ENCODE measurements around the gene MNAT1.

Gene MNAT1

DNA sequence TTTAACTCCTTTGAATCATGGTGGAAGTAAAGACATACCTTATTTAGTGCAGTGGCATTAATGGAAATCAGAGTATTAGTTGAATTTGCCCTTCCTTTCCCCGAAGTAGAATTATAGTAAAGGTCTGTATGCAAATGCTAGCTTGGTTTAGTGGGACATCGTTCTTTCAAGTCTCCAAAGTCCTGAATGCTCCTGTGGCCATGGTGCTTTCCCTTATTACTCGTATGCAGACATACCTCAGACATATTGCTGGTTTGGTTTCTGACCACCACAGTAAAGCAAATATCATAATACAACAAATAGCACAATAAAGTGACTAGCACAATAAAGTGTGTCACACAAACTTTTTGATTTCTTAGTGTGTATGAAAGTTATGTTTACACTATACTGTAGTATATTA, 52.3 kb downstream of the MNAT1 start:
- TF ChIP-seq, protein P1, sequence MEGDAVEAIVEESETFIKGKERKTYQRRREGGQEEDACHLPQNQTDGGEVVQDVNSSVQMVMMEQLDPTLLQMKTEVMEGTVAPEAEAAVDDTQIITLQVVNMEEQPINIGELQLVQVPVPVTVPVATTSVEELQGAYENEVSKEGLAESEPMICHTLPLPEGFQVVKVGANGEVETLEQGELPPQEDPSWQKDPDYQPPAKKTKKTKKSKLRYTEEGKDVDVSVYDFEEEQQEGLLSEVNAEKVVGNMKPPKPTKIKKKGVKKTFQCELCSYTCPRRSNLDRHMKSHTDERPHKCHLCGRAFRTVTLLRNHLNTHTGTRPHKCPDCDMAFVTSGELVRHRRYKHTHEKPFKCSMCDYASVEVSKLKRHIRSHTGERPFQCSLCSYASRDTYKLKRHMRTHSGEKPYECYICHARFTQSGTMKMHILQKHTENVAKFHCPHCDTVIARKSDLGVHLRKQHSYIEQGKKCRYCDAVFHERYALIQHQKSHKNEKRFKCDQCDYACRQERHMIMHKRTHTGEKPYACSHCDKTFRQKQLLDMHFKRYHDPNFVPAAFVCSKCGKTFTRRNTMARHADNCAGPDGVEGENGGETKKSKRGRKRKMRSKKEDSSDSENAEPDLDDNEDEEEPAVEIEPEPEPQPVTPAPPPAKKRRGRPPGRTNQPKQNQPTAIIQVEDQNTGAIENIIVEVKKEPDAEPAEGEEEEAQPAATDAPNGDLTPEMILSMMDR (IDR thresholded peaks at IDR 0.05; ENCODE audit: poor library complexity, severe bottlenecking), result no peak
- ATAC-seq (ENCODE audit: low read depth) (no peak), DNase-seq (ENCODE audit: low spot score) (no peak)

GRCh38 chr14:60789656-60790055, 55.1 kb downstream of the MNAT1 start:
- no peak overlapping the region for H3K4me3 ChIP-seq (ENCODE audit: severe bottlenecking)
- TF ChIP-seq, protein P1 (IDR thresholded peaks at IDR 0.05; ENCODE audit: poor library complexity, severe bottlenecking), result no peak
- no peak for DNase-seq (ENCODE audit: low spot score)
- ATAC-seq (ENCODE audit: low read depth), result no peak
- peaks cover 10% of the 10 kb centered on the region for H3K4me1 ChIP-seq (ENCODE audit: insufficient read depth, poor library complexity, severe bottlenecking)
- peaks cover 15% of the 10 kb centered on the region for H3K36me3 ChIP-seq (ENCODE audit: low read depth)
- H3K27me3 ChIP-seq (ENCODE audit: insufficient read depth, poor library complexity, severe bottlenecking), result no peaks in the 10 kb centered on the region
- no peak overlapping the region for H3K27ac ChIP-seq (ENCODE audit: poor library complexity, severe bottlenecking)
- no peaks in the 10 kb centered on the region for H3K9me3 ChIP-seq (ENCODE audit: severe bottlenecking)

More for the DNA sequence above, 52.3 kb downstream of the MNAT1 start:
- Histone ChIP-seq H3K27me3 (ENCODE audit: insufficient read depth, poor library complexity, severe bottlenecking) (no peaks in the 10 kb centered on the region), H3K36me3 (ENCODE audit: low read depth) (0 out of 2 replicates have a peak, but pooled peaks cover 4% of the 10 kb centered on the region), H3K4me1 (ENCODE audit: insufficient read depth, poor library complexity, severe bottlenecking) (peaks cover 10% of the 10 kb centered on the region), H3K9me3 (ENCODE audit: severe bottlenecking) (no peaks in the 10 kb centered on the region), H3K4me3 (ENCODE audit: severe bottlenecking) (no peak overlapping the region), H3K27ac (ENCODE audit: poor library complexity, severe bottlenecking) (no peak overlapping the region)

DNA sequence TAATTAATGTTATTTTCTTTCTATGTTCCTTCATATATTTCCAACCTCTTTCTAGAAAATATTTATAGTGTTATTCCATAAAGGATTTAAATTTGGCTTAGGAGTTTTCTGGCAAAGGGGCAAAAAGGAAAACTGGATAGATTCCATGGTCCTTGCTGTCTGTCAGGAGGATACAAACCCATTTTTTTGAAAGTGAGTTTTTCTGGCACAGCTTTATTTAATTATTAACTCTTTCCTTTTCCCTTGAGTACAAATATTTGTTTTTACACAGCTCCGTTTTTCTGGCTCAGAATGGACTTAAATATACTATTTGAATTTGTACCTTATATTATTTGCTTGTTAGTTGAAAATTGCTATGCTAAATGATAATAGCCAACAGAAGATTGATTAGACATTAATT, 56.3 kb downstream of the MNAT1 start:
- no peaks in the 10 kb centered on the region for H3K9me3 ChIP-seq (ENCODE audit: severe bottlenecking)
- peaks cover 16% of the 10 kb centered on the region for H3K36me3 ChIP-seq (ENCODE audit: low read depth)
- no peak overlapping the region for H3K27ac ChIP-seq (ENCODE audit: poor library complexity, severe bottlenecking)
- TF ChIP-seq, protein P1 (IDR thresholded peaks at IDR 0.05; ENCODE audit: poor library complexity, severe bottlenecking), result no peak
- DNase-seq (ENCODE audit: low spot score) (no peak), ATAC-seq (ENCODE audit: low read depth) (no peak)
- no peaks in the 10 kb centered on the region for H3K27me3 ChIP-seq (ENCODE audit: insufficient read depth, poor library complexity, severe bottlenecking)
- peaks cover 10% of the 10 kb centered on the region for H3K4me1 ChIP-seq (ENCODE audit: insufficient read depth, poor library complexity, severe bottlenecking)
- H3K4me3 ChIP-seq (ENCODE audit: severe bottlenecking), result no peak overlapping the region

GRCh38 chr14:60796434-60796833, 61.9 kb downstream of the MNAT1 start:
- peaks cover 50% of the 10 kb centered on the region for H3K36me3 ChIP-seq (ENCODE audit: low read depth)
- no peaks in the 10 kb centered on the region for H3K27me3 ChIP-seq (ENCODE audit: insufficient read depth, poor library complexity, severe bottlenecking)
- TF ChIP-seq, protein P1 (IDR thresholded peaks at IDR 0.05; ENCODE audit: poor library complexity, severe bottlenecking), result no peak
- no peaks in the 10 kb centered on the region for H3K9me3 ChIP-seq (ENCODE audit: severe bottlenecking)
- no peak overlapping the region for H3K4me3 ChIP-seq (ENCODE audit: severe bottlenecking)
- no peak overlapping the region for H3K27ac ChIP-seq (ENCODE audit: poor library complexity, severe bottlenecking)
- ATAC-seq (ENCODE audit: low read depth), result no peak
- DNase-seq (ENCODE audit: low spot score), result no peak
- peaks cover 2% of the 10 kb centered on the region for H3K4me1 ChIP-seq (ENCODE audit: insufficient read depth, poor library complexity, severe bottlenecking)

DNA sequence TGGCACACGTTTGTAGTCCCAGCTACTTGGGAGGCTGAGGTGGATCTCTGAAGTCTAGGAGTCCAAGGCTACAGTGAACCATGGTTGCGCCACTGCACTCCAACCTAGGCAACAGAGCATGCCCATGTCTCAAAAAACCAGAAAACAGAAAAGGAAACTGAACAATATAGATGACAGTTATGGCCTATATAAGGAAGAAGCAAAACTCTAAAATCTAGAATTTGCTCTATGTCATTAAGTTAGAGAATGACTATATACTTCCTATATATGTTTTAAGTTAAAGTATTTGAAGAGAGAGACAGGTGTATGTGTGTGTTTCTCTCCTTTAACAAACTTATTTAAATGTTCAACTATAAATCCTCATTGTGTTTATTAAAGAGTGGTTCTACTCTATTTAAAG, 65.8 kb downstream of the MNAT1 start:
- Histone ChIP-seq H3K4me1 (ENCODE audit: insufficient read depth, poor library complexity, severe bottlenecking) (peaks cover 2% of the 10 kb centered on the region), H3K27ac (ENCODE audit: poor library complexity, severe bottlenecking) (no peak overlapping the region), H3K9me3 (ENCODE audit: severe bottlenecking) (no peaks in the 10 kb centered on the region), H3K36me3 (ENCODE audit: low read depth) (peaks cover 38% of the 10 kb centered on the region), H3K4me3 (ENCODE audit: severe bottlenecking) (no peak overlapping the region), H3K27me3 (ENCODE audit: insufficient read depth, poor library complexity, severe bottlenecking) (no peaks in the 10 kb centered on the region)
- ATAC-seq (ENCODE audit: low read depth) (no peak), DNase-seq (ENCODE audit: low spot score) (no peak)
- TF ChIP-seq, protein P1 (IDR thresholded peaks at IDR 0.05; ENCODE audit: poor library complexity, severe bottlenecking), result no peak

All from RWPE2 (cell line).